ENCODE data around the gene RC3H2. TPM values are rescaled to one million over a fixed set of nuclear protein-coding genes. Genes with fewer than 3 reads are reported as not detected.

The RC3H2 gene
- total and polyA plus RNA-seq, 2 of the 13 experiments (the other 11 are each of a cell fraction or from before 2014, with no cell fraction given), result 21.0 to 36.4 TPM

DNA sequence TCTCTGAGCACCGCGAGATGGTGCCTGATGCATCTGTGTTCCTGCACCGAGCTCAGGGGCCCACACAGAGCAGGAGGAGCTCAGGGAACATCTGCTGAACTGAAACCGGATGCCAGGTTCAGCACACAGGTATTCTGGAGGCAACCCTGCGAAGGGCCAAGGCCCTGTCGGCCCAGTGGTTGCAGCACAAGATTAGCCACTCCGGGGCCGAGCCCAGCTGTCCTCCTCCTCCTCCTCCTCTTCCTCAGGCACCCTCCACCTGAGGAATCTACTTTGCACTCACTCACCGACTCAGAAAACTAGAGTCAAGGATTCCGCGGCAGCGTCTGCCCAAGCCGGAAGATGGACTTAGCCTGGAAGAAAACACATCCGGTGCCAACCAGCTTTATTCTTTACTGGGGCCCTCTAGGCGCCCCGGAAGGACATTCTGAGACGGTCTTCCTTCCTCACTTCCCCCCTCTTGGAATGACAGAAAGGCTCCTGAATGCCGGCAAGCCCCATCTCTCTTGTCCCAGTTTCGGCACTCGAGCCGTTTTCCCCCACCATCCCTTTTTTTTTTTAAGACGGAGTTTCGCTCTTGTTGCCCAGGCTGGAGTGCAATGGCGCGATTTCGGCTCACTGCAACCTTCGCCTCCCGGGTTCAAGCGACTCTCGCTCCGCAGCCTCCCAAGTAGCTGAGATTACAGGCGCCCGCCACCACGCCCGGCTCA, 8.0 kb upstream of the RC3H2 start, which contains the start of gene ZBTB6 (continued):
- TF ChIP-seq HMG20A (CRISPR knock-in tag; IDR thresholded peaks at IDR 0.05; ENCODE audit: borderline replicate concordance) (no peak), ZSCAN22 (CRISPR knock-in tag; IDR thresholded peaks at IDR 0.05) (0 out of 2 replicates have a peak, but pooled peaks have one; percentile 52), RARG (CRISPR knock-in tag; IDR thresholded peaks at IDR 0.05; ENCODE audit: low read depth) (no peak), PPARG (CRISPR knock-in tag; conservative IDR thresholded peaks at IDR 0.05) (peak; percentile 31; the same call in 1 of the 2 replicates), ZNF781 (CRISPR knock-in tag; IDR thresholded peaks at IDR 0.05; ENCODE audit: borderline replicate concordance, not compliant biosample characterization) (no peak), ZFX (CRISPR knock-in tag; IDR thresholded peaks at IDR 0.05; ENCODE audit: low read depth) (peak; percentile 99), ZFY (CRISPR knock-in tag; IDR thresholded peaks at IDR 0.05) (peak; percentile 98), RFXANK (CRISPR knock-in tag; IDR thresholded peaks at IDR 0.05) (no peak), ZNF496 (CRISPR knock-in tag; IDR thresholded peaks at IDR 0.05; ENCODE audit: insufficient replicate concordance) (no peak), KLF11 (CRISPR knock-in tag; IDR thresholded peaks at IDR 0.05) (no peak), SIN3B (IDR thresholded peaks at IDR 0.05; ENCODE audit: low read length) (no peak), ISX (CRISPR knock-in tag; conservative IDR thresholded peaks at IDR 0.05) (no peak)
- TF ChIP-seq, protein P1, sequence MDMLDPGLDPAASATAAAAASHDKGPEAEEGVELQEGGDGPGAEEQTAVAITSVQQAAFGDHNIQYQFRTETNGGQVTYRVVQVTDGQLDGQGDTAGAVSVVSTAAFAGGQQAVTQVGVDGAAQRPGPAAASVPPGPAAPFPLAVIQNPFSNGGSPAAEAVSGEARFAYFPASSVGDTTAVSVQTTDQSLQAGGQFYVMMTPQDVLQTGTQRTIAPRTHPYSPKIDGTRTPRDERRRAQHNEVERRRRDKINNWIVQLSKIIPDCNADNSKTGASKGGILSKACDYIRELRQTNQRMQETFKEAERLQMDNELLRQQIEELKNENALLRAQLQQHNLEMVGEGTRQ (IDR thresholded peaks at IDR 0.05; ENCODE audit: low read depth, low read length), result no peak
- TF ChIP-seq, protein P1 (CRISPR knock-in tag; IDR thresholded peaks at IDR 0.05; ENCODE audit: borderline replicate concordance), result peak; percentile 39; the same call in 1 of the 2 replicates
- TF ChIP-seq, protein P2, sequence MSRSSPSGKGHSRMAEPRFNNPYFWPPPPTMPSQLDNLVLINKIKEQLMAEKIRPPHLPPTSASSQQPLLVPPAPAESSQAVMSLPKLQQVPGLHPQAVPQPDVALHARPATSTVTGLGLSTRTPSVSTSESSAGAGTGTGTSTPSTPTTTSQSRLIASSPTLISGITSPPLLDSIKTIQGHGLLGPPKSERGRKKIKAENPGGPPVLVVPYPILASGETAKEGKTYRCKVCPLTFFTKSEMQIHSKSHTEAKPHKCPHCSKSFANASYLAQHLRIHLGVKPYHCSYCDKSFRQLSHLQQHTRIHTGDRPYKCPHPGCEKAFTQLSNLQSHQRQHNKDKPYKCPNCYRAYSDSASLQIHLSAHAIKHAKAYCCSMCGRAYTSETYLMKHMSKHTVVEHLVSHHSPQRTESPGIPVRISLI (CRISPR knock-in tag; IDR thresholded peaks at IDR 0.05; ENCODE audit: borderline replicate concordance), result peak; percentile 26; the same call in 1 of the 2 replicates
- TF ChIP-seq, protein P3, sequence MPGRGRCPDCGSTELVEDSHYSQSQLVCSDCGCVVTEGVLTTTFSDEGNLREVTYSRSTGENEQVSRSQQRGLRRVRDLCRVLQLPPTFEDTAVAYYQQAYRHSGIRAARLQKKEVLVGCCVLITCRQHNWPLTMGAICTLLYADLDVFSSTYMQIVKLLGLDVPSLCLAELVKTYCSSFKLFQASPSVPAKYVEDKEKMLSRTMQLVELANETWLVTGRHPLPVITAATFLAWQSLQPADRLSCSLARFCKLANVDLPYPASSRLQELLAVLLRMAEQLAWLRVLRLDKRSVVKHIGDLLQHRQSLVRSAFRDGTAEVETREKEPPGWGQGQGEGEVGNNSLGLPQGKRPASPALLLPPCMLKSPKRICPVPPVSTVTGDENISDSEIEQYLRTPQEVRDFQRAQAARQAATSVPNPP (CRISPR knock-in tag; IDR thresholded peaks at IDR 0.05), result peak; percentile 34; the same call in 1 of the 2 replicates
- TF ChIP-seq, protein P4, sequence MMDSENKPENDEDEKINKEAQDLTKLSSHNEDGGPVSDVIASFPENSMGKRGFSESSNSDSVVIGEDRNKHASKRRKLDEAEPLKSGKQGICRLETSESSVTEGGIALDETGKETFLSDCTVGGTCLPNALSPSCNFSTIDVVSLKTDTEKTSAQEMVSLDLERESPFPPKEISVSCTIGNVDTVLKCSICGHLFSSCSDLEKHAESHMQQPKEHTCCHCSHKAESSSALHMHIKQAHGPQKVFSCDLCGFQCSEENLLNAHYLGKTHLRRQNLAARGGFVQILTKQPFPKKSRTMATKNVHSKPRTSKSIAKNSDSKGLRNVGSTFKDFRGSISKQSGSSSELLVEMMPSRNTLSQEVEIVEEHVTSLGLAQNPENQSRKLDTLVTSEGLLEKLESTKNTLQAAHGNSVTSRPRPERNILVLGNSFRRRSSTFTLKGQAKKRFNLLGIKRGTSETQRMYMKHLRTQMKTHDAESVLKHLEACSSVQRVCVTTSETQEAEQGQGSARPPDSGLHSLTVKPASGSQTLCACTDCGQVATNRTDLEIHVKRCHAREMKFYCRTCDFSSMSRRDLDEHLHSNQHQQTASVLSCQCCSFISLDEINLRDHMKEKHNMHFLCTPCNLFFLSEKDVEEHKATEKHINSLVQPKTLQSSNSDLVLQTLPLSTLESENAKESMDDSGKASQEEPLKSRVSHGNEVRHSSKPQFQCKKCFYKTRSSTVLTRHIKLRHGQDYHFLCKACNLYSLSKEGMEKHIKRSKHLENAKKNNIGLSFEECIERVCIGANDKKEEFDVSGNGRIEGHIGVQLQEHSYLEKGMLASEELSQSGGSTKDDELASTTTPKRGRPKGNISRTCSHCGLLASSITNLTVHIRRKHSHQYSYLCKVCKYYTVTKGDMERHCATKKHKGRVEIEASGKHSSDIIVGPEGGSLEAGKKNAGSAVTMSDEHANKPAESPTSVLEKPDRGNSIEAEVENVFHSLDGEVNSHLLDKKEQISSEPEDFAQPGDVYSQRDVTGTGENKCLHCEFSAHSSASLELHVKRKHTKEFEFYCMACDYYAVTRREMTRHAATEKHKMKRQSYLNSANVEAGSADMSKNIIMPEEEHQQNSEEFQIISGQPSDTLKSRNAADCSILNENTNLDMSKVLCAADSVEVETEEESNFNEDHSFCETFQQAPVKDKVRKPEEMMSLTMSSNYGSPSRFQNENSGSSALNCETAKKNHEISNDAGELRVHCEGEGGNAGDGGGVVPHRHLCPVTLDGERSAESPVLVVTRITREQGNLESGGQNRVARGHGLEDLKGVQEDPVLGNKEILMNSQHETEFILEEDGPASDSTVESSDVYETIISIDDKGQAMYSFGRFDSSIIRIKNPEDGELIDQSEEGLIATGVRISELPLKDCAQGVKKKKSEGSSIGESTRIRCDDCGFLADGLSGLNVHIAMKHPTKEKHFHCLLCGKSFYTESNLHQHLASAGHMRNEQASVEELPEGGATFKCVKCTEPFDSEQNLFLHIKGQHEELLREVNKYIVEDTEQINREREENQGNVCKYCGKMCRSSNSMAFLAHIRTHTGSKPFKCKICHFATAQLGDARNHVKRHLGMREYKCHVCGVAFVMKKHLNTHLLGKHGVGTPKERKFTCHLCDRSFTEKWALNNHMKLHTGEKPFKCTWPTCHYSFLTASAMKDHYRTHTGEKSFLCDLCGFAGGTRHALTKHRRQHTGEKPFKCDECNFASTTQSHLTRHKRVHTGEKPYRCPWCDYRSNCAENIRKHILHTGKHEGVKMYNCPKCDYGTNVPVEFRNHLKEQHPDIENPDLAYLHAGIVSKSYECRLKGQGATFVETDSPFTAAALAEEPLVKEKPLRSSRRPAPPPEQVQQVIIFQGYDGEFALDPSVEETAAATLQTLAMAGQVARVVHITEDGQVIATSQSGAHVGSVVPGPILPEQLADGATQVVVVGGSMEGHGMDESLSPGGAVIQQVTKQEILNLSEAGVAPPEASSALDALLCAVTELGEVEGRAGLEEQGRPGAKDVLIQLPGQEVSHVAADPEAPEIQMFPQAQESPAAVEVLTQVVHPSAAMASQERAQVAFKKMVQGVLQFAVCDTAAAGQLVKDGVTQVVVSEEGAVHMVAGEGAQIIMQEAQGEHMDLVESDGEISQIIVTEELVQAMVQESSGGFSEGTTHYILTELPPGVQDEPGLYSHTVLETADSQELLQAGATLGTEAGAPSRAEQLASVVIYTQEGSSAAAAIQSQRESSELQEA (CRISPR knock-in tag; IDR thresholded peaks at IDR 0.05; ENCODE audit: not compliant biosample characterization), result no peak
